Fibroblast of gingiva (primary cell): Measurements from ENCODE around the gene CHGA.

ENCODE experiments used
- DNase-seq: peaks from one replicate; pipeline ENCODE4 v3.0.0-alpha.2; 2011; ENCODE audit warnings: low read depth

Gene CHGA

DNA sequence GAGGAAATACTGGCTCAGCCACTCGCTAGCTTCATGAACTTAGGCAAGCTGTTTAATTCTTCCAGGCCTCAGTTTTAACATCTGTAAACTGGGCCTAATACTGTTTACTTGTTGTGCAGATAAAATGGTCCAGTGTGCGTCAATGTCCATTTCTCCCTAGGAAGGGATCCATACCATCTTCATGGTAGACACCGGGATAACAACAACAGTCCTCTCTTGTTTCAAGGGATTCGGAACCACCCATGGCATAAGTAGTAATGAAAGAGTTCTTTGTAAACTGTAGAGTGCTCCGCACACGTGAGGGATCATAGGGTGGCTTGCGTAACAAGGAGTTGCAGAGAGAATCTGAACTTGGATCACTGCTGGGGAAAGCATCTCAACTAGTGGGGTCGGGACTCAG is 17.3 kb upstream of the CHGA start:
- no peak for DNase-seq

DNA sequence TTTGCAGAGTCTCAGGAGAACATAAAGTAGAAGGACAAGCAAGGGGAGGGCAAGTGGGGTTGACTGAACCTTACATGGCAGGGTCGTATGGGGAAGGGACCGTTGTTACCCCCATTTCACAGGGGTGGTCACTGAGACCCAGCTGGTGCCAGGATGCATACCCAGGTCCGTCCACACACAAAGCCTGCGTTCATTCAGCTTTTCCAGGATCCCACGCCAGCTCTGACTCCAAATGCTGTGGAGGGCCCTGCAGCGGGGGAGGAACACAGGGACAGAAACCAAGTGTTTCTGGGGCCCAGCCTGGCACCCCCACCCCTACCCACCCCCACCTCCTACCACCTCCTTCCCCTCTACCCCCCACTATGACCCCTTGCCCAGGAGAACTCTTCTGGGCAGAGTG is 16.5 kb upstream of the CHGA start:
- DNase-seq, result no peak

DNA sequence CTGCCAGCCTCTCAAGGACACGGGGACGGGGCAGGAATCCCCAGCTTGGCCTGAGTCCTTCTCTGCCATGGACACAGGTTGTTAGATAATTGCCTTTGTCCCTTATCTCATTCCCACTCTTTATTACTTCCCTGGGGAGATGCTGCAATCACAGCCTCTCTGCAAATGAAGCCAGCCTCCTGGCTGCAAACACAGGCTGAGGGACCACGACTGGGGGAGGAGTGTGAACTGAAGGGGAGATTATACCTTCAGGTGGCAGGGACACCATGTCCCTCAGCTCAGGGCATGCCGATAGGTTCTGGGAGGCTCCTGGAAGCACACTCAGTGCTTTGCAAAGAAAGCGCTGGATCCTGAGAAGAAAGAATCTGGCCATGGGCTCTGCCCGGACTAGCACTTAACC is 16.1 kb upstream of the CHGA start:
- DNase-seq, result no peak

DNA sequence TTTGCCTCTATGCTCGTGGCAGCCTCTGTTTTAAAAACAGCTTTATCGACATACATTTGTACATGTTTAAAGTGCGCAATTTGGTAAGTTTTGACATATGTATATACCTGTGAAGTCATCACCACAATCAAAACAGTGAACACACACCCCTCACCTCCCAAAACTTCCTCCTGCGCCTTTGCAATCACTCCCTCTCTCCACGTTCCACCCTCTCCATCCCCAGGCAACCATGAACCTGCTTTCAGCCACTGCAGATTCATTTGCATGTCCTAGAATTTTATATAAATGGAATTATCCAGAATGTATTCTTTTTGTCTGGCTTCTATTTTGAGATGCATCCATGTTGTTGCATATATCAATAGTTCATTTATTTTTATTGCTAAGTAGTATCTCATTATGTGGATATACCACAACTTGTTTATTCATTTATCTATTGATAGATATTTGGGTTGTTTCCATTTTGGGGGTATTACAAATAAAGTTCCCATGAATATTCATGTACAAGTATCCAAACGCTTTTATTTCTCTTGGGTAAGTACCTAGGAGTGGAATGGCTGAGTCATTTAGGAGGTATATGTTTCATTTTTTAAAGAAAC is 15.5 kb upstream of the CHGA start:
- no peak for DNase-seq

DNA sequence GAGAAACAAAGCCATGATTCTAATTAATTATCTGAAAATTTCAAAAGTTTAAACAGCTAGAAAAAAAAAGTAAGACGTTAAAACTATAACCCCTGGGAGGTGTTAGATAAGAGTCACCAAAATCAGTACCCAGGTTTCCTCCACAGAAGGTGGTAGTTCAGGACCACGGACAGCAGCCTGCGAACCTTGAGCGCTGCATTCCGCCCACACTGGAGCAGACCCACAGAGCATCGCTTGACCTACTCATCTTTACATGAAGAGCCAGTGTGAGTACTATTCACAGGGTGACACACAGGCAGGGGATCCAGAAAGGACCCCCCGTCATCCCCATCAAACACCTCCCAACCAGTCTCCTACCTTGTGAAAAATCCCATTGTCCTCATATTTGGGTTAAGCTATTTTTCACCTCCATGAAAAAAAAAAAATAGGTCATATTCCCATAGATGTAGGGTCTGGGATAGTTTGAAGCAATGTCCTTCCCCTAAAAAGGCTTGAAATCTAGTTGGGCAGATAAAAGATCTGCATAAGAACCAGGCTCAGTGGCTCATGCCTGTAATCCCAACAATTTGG is 8.8 kb upstream of the CHGA start:
- DNase-seq, result no peak

DNA sequence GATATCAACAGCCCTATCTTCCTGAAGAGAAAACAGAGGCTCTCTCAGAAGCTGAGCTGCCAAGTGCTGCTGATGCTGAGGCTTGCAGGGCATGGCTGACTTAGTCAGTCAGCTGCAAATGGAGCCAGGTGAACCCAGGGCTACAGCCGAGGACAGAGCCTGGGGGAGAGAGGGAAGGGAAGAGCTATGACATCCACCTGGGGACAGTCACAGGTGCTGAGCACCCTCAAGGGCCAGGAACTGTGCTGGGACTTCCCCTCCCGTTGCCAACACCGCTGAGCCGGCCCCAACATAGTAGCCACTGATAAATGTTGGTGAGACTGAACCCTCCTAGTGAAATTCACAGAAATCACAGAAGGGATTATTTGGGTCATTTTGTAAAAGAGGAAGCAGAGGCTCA is 6.7 kb upstream of the CHGA start:
- no peak for DNase-seq

DNA sequence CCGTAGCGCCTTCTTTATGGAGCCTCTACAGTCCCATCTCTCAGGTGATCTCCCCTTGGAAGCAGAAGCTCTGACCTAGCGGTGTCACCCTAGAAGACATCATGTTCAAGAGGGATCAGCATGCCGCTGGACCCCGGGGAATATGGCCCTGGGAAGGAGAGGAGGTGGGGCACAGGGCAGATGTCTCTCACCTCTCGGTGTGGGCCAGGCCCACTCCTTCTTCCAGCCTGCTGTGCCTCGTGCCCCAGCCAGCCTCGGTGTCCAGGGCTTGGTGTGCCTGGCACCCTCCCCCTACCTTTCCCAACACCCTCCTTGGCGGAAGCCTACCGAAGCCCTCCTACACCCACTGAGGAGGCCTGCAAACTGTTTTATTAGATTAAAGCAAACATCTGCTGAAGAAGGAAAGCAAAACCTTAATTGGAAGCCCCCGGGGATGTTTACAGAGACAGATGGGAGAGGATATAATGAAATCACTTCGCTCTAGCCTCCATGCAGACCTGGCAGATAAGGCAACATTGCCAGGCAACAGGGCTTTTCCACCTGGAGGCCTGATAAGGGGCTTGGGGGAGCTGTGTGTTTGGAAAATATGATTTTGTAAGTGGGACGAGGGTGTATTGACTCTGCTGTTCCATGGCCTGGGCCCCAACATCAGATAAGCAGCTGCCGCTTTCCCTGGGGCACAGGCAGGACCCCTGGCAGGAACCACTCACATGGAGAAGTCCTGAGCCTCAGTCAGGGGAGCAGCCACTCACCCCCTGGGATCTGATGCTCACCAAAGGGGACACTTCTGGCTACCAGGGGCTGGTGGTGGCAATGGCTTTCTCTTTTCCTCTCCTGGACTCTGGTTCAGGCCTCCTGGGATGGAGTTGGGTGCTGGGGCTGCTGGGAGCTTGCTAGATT is 5.7 kb upstream of the CHGA start:
- DNase-seq, result no peak

DNA sequence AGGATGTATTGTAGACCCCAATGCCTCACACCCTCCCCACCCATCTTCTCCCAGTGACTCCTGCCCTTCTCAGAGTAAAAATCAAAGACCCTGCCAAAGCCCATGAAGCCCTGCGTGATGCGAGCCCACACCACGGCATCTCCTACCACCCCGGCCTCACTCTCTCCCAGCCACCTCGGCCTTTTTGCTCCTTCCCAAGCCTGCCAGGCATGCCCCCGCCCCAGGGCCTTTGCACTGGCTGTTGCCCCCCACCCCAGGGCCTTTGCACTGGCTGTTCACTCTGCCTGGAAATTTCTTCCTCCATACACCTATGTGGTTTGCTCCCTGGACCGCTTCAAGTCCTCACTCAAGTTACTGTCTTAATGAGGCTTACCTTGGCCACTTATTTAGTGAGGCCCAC is 5.0 kb upstream of the CHGA start:
- no peak for DNase-seq

DNA sequence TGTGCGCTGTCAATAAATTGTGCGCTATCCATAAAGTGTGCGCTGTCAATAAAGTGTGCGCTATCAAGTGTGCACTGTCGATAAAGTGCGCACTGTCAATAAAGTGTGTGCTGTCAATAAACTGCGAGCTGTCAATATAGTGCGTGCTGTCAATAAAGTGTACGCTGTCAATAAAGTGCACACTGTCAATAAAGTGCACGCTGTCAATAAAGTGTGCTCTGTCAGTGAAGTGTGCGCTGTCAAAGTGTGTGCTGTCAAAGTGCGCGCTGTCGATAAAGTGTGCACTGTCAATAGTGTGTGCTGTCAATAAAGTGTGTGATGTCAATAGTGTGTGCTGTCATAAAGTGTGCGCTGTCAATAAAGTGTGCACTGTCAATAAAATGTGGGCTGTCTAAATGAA is 2.9 kb upstream of the CHGA start:
- no peak for DNase-seq

DNA sequence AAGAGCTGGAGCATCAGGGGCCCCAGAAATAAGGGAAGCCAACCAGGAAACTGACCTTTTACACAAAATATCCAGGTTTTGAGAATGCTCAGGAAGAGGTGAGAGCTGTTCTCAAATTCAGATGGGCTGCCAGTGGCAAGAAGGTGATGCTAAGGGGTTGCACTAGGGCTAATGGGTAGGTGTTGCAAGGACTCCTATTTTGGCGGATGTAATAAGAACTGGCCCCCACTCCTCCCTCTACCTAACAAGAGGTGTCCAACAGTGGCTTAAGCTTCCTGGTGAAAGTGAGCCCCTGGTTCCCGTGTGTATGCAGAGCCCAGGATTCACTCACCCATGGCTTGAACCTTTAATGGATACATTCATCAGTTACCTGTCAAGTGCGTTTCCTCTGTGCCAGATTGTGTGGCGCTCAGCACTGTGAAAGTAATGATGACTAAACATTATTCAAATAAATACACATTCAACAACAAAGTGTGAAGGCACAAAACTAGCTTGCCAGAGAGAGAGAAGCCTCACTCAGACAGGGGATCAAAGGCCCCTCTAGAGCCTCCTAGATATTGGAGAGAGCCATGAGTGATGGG is 705 bp upstream of the CHGA start:
- DNase-seq, result no peak

DNA sequence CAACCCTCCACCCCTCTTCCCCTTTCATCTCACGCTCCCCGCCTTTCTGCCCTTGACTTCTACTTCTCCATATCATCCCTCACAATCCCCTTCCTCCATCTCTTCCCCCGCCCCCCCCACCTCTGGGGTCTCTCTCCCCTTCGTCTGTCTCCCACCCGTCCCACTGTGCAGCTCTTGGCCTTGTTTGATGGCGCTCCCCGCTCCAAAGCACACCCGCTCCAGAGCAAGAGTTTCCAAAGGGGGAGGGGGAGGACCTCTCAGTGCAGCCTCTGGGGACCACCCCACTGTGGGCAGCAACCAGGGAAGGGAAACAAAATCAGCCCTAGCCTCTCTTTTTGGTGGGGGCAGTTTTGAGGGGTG is 774 bp downstream of the CHGA start:
- no peak for DNase-seq

DNA sequence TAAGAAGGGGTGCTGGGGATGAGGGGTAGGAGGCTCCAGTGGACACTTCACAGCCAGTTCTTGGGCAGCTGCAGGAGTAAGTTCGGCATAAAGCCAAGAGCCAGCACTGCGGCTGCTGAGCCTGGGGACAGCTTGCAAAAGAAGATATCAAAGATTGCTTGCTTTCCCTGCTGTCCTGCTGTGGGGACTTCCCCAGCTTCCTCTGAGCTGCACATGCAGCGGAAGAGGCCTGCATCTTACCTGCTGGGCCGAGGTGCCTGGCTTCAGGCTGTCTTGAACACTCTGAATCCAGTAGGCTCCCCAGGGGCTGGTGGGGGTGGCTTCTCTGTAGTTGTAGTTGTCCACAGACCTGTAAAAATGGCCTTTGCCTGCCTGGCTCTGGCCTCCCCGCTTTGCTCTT is 1.3 kb downstream of the CHGA start:
- DNase-seq, result no peak

DNA sequence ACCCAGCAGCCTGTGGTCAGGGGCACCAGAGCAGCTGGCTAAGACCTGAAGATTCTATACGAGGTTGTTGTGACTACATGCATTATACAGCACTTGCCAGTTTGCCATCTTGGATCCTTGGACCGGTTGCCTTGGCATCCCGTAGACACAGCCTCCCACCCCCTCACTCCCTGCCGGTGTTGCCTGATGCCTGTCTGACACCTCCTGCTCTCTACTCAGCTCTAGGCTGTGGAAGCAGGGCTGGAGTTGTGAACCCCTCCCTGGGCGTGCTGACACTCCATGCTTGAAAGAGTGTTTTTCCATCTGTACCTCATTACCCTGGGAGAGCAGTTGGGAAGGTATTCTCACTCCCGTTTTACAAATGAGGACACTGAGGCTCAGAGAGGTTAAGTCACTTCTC is 2.5 kb downstream of the CHGA start:
- DNase-seq, result no peak

DNA sequence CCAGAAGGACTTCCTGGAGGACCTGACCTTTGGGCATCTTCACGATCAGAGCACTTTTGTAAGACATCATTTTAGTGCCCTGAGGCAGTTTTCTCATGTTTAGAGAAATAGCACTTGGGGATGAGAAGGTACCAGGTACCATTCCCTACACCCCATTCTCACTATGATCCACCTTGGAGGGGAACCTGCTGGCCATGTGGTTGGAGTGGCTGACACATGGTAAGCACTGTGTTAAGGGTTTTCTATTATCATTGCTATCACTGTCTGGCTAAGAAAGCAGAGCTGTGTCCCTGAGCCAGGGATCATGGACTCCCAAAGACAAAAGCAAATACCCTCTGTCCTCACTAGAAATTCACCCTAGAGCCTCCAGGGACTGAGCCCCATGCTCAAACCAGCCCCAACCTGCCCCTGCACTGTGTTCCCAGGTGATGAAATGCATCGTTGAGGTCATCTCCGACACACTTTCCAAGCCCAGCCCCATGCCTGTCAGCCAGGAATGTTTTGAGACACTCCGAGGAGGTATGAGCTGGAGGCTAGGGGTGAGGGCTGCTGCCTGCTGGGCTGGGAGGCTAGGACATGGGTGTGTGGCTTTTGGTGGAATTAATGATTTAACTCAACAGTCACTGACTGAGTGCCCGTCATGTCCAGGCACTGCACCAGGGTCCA is 3.4 kb downstream of the CHGA start:
- DNase-seq, result no peak

DNA sequence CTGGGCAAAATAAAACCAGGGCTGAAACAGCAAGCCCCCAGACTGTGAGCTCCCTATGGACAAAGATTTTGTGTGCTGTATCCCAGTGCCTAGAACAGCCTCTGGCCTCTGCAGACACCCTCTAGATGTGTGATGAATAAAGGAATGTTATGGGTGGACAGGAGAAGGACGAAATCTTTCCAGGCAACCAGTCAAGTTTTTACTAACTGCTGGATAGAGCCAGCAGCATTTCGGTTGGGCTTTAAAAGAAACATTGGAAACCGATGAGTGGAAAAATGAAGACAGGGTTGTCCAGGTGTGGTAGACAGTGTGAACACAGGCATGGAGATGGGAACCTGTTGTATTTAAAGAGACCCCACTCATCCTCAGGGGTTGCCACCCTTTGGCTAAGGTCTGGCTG is 4.0 kb downstream of the CHGA start:
- DNase-seq, result no peak

DNA sequence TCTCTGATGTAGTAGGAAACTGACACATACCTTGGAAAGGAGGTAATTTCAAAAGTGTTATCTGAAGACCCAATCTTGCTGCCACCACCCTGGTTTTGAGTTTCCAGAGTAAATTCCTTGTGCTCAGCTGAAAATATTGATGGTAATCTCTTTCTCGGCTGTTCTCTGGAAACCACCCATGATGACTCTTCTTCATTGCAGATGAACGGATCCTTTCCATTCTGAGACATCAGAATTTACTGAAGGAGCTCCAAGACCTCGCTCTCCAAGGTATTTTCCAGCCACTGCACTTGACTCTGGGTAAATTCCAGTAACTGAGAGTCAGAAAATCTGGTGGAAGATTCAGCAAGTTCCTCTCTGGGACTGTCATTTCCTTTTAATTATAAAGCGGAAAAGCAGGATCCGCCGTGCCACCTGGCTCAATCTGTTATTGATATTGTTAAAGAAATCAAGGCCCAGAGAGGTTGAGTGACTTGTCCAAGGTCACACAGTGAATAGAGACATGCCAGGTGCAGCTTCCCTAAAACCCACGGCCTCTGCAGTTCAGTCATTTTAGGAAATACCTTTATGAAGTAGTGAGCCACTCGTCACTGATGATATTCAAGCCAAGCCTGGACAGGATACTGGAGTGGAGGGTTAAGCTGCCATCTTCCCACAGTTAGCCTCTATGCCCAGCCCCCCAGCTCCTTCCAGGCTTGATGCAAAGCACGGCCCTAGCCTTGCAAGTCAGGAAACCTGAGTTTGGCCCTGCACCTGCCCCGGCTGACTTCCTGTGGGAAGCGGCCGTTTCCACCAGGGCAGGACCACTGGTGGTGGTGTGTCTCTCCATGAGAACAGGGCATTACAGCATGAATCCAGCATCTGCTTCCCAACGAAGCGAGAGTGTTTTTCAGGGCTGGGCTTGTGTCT is 4.7 kb downstream of the CHGA start:
- DNase-seq, result no peak

DNA sequence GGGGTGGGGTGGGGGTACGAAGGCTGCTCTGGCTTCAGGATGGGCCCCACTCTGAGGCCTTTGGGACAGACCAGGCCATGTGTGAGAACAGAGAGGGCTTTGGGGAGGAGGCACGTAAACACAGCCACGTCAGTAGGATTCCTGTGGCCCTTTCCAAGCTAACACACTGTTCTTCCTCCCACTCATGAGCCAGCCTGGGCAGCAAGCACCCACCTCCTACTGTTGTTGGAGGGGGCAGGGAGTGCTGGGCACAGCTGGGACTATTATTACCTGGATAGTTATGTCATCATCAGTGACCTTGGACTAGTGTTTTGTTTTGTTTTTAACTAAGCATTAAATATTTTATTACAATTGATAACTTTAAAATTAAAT is 5.3 kb downstream of the CHGA start:
- no peak for DNase-seq

DNA sequence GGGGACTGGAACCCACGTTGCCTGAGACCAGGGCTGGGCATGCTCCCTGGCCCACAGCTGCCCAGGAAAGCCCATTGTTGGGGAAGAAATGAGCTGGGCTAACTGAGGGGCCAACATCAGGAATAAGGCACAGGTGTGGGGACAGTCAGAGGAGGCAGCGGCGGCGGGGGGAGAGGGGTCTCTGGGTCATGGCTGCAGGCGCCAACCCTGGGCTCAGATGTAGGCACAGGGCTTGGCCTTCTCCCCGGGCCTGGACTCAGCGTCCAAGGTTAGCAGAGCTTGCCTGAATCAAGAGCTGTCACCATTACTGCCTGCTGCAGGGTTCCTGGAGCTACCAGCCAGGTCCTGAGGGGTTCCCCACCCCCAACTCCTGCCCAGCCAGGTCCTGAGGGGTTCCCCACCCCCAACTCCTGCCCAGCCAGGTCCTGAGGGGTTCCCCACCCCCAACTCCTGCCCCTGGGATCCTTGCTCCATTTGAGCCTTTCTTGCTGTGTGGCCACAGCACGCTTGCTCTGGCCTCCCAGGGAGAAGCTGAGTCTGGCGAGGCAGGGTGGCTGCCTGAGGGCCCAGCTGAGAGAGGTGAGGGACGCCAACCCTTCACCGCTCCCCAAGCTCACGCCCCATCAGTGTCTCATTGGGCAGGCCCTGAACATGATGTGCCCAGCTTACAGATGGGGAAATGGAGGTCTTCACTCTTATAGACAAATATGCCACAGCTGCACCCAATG is 6.2 kb downstream of the CHGA start:
- DNase-seq, result no peak

DNA sequence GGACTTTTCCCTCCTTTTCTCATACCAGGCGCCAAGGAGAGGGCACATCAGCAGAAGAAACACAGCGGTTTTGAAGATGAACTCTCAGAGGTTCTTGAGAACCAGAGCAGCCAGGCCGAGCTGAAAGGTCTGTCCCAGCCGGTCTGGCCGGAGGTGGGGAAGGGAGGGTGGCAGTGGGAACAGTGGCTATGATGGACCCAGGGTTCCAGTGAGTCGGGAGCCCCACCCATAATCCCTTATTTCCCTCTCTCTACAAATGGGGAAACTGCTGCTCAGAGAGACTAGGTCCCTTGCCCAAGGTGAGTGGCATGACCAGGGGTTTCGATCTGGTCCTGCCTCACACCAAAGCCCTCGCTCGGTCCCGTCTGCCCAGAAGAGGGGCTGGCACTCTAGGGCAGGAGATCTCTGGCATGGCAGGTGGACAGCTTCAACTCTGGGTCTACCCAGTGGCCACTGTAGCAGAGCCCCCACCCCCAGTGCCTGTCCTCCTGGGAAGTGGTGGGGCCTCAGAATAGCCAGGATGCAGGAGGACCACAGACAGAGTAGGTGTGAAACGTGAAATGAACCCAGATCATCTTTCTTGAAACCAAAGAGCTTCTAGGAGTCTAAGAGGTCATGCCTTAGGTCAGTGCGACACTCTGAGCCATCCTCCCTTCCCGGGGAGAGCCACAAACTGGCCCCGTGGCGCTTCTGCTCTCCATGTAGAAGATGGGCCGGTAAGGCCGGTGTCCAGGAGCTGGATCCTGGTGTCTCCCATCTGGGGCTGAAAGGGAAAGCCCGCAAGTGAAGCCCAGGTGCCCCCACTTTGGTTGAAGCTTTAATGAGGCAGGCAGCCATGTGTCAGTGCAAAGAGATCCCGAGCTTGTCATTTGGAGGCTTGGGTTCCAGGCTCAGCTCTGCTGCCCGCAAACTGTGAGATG is 7.0 kb downstream of the CHGA start:
- no peak for DNase-seq
